NB4 (cell line): ENCODE data around the gene HSPG2.

Source experiments
- CTCF ChIP-seq: IDR thresholded peaks from one replicate; pipeline ENCODE4 v1.5.1; 2012; ENCODE audit warnings: low read depth, low read length
- MAX ChIP-seq: IDR thresholded peaks from 2 replicates; pipeline ENCODE4 v1.6.1; 2011; ENCODE audit warnings: low read depth, low read length
- POLR2A ChIP-seq: IDR thresholded peaks from 2 replicates; pipeline ENCODE4 v1.6.1; 2011; ENCODE audit warnings: mild to moderate bottlenecking; ENCODE audit not compliant: insufficient read length; ENCODE audit errors: extremely low read depth

- TF ChIP-seq CTCF (no peak), MAX (no peak), POLR2A (no peak)
Observed at GRCh38 chr1:21820597-21821232, 116.4 kb downstream of the HSPG2 start.
